ENCODE data around the gene PPFIBP1.

PPFIBP1 gene

GRCh38 chr12:27511031-27511722, 12.8 kb upstream of the PPFIBP1 start:
- intact Hi-C loops (cut with DNase I), result no loop called here
- no peak for DNase-seq

- intact Hi-C loops (cut with DNase I), result no loop called here
Measured at GRCh38 chr12:27511723-27512045, 12.3 kb upstream of the PPFIBP1 start.

DNA sequence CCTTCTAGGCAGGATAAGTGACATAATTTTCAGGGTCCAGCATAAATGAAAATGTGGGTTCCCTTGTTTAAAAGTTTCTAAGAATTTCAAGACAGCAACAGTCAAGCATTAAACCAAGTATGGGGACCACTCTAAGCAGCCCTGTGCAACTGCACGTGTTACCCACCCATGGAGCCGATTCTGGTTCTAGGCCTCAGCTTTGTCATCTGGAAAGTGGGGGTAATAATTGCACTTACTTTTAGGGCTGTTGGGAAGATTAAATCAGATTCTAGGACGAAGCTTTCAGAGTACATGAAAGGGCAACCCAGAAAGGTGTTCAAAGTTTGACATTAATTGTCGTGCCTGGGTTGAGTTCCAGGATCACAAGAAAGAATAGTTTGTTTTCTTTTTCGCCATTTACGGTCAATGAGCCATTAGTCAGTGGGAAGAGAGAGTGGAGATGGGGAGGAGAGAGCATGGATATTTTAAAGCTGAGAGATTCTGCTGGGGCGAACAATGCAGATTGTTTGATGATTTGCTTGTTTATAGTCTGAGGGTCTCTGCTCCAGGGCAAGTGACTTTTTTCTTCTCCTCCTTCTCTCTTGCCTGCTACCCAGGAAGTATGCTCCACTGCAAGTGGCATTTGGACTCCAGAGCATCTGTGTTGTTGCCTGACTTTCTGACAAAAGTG, 10.7 kb upstream of the PPFIBP1 start:
- intact Hi-C loops (cut with DNase I), result no loop called here

More at GRCh38 chr12:27511723-27512045, 12.3 kb upstream of the PPFIBP1 start:
- DNase-seq, result no peak

DNA sequence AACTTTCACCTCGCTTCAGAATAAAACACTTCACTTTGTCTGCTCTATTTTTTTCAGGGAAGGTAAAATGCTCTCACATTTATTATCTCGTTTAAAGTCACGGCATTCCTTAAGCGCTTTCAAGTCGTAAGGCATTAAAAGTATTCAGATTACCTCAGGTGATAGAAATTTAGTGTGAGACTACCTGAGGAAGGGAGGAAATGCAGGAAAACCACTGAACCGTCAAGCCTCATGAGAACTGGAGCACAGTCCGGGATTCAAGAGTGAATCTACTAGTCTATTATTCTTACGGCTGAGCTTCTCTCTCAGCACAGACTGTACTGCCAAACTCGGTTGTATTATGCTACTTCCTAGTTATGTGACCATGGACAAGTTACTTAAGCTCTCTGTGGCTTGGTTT, 8.3 kb upstream of the PPFIBP1 start:
- intact Hi-C loops (cut with DNase I), result no loop called here
- DNase-seq, result no peak

More for the DNA sequence above, 10.7 kb upstream of the PPFIBP1 start:
- DNase-seq, result no peak

- DNase-seq, result no peak
- intact Hi-C loops (cut with DNase I), result no loop called here
Measured at GRCh38 chr12:27516625-27517024, 7.4 kb upstream of the PPFIBP1 start.

- DNase-seq, result no peak
- intact Hi-C loops (cut with DNase I), result no loop called here
Measured at GRCh38 chr12:27517546-27517945, 6.5 kb upstream of the PPFIBP1 start.

DNA sequence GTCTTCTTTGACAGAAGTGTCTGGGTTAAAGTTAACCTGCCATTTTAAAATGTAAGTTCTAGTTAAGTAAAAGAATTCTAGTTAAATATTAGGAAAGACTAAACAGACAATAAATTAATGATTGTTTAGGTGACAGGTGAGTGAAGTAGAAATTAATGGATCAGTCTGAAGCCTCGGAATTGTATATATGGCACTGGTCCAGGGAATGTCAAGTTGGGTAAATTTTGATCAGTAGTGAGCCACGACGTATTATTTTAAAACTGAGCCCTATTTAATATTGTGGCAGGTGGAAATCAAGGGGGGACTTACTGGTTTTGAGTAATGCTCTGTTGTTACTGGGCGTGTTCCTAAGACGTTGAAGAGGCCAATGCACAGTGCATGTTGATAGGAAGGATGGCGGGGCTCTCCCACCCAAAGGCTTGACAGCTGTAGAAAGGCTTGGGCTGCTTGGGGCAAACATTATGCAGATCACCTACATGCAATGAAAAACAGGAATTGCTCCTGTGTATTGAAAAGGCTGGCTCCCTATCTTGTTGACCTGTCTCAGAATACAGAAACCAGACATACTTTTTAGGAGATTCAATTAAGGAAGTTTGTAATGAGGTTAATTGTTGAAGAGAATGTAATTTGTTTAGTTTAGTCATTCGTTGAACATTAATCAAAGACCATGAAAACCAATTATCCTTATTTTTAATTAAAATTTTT, 5.9 kb upstream of the PPFIBP1 start:
- intact Hi-C loops (cut with DNase I), result no loop called here
- no peak for DNase-seq

DNA sequence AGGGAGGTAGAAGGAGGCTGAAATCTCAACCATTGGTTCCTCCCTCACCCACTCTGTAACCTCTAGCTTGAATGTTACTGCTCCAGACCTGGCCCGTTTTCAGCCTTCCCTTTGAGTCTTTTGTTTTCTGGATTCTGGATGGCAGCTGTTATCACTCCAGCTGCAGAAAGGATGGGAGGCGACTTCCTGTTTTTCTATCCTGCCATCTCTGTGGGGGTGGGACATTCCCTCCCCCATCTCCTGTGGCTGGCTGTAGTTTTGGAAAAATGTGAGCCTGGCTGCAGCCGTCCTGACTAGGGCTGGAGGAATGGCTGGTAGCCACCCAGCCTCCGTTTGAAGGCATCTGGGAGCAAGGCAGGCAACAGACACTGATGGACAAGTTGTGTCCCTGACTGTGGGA, 2.9 kb upstream of the PPFIBP1 start:
- peak in 21 of 42 donors; percentile 7 to 57 (median 21) for DNase-seq
- intact Hi-C loops (cut with DNase I), result loop anchor here (10.0 kb wide), 2 partner anchors 86 to 184 kb away; no protein-coding TSS in a partner anchor

GRCh38 chr12:27521981-27522380, 2.0 kb upstream of the PPFIBP1 start:
- intact Hi-C loops (cut with DNase I), result loop anchor here (10.0 kb wide), 2 partner anchors 87 to 183 kb away; no protein-coding TSS in a partner anchor
- no peak for DNase-seq

DNA sequence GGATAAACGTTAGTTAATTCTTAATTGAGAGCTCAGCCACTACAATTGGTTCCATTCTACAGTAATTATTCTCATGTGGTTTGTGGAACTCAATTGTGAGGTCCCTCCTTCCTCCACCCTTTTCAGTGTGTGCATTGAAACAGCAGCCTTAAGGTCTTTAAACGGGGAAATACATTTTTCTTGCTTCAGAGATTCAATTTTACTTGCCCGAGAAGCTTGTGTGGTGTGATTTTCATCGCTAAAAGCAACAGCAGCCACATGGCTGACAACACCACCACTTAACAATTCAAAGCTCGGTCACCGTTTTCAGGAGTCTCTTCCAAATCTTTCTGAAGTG, 733 bp upstream of the PPFIBP1 start:
- DNase-seq, result peak in 1 of 42 donors; percentile 7
- intact Hi-C loops (cut with DNase I), result loop anchor here (10.0 kb wide), 2 partner anchors 88 to 182 kb away; no protein-coding TSS in a partner anchor

GRCh38 chr12:27524494-27524835, 459 bp downstream of the PPFIBP1 start:
- intact Hi-C loops (cut with DNase I), result loop anchor here (10.0 kb wide), 2 partner anchors 90 to 180 kb away; no protein-coding TSS in a partner anchor
- no peak for DNase-seq

DNA sequence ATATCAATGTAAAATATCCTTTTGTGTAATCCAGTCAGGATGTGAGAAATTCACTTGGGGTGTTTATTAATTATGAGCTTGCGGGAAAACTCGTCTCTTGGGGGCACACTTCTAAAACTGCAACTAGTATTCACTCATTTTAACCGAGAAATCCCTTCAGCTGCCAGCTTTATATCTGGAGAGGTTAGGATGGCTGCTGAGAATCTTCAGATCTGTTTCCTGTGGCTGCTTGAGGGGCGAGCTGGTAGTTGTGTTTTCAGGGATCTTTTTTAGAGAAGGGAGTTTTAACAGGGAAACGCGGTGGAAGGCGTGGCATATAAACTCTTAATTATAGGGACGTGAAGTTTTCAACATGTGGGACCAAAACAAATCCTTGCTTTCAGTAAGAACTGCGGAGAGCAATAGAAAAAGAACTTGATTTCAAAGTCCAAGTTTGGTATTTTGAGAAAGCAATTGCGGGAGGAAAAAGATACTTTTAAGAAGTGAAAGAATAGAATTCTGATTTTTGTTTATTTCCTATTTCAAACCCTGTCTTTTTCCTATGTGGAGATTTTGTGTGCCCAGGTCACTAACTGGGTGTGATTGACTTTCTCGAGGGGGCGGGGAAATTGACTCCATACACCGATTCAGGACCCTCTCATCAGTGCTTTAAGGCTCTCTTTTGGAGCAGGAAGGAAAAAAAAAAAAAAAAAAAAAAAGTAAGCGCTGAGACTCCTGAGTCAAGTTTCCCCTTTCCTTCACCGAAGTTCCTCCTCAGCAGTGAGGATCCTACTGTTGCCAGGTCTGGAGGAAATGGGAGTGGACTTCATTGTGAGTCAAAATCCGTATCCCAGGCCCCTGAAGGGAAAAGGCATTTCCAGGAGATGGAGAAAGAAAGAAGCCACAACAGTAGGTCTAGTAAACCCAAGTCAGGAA, 1.1 kb downstream of the PPFIBP1 start:
- intact Hi-C loops (cut with DNase I), result loop anchor here (10.0 kb wide), 2 partner anchors 90 to 180 kb away; no protein-coding TSS in a partner anchor
- peak in 10 of 42 donors; percentile 6 to 57 (median 20) for DNase-seq

DNA sequence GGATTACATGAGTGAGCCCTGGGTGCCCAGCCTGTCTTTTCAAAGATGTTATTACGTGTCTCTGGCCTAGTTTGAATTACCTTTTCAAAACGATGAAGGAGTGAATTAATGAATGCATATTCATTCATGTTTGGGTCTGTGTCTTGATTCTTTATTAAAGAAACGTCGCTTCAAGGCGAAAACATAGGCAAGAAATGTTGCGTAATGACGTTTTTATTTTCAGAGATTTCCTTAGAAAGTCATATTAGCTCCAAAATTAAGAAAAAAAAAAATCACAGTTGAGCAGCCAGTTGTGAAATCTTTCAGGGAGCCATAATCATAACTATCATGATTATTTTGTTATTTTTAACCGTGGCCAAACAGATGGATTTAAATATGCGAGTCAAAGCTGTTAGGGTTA, 3.5 kb downstream of the PPFIBP1 start:
- DNase-seq, result no peak
- intact Hi-C loops (cut with DNase I), result loop anchor here (10.0 kb wide), 2 partner anchors 93 to 177 kb away; no protein-coding TSS in a partner anchor

DNA sequence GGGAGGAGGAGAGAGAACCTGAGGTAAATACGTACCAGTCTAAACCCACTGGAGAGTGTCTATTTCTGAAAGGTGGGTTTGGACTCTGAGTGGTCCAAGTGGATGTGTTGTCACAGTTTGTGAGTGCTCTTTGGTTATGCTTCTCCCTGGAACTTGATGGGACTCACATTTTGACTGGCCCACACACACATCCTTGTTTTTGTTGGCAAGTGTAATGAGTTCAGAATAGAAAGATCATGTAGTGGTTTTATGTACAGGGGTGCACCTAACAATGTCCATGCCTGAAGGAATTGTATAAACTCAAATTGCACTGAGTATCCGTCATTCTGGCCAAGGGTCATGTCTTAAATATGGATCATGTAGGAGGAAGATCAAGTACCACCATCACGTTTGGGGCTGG, 4.8 kb downstream of the PPFIBP1 start:
- intact Hi-C loops (cut with DNase I), result loop anchor here (10.0 kb wide), 2 partner anchors 94 to 176 kb away; no protein-coding TSS in a partner anchor
- DNase-seq, result no peak

- no peak for DNase-seq
- intact Hi-C loops (cut with DNase I), result loop anchor here (5.0 kb wide), 1 partner anchor 107 kb away; no protein-coding TSS in a partner anchor
Measured at GRCh38 chr12:27530157-27530922, 6.3 kb downstream of the PPFIBP1 start.

DNA sequence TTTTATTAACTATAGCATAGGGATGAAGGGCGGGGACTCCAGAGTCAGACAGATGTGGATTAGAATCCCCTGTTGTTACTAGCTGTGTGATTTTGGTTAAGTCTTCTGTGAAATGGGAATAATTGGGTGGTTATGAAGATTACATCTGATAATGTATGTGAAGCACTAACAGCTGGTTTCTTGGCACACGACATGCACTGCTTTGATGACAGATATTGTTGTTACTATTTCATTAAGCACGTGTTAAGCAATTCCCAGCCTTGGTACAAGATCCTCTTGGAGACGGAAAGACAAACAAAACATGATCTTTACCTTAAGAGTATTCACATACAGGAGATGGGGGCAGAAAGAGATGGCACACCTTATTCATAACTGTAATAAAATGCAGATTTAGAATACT, 7.9 kb downstream of the PPFIBP1 start:
- intact Hi-C loops (cut with DNase I), result loop anchor here (5.0 kb wide), 1 partner anchor 105 kb away; no protein-coding TSS in a partner anchor
- no peak for DNase-seq

GRCh38 chr12:27534060-27534764, 10.2 kb downstream of the PPFIBP1 start:
- intact Hi-C loops (cut with DNase I), result loop anchor here (5.0 kb wide), 1 partner anchor 103 kb away; no protein-coding TSS in a partner anchor
- no peak for DNase-seq

All from head of caudate nucleus (tissue), 42 donors.